Islet of Langerhans (tissue), 1 donor: Measurements from ENCODE around the gene SEMA5B.

ENCODE experiments used
- FAIRE-seq: peaks from one replicate; lab custom pipeline; 2011; peaks lifted over from hg19 to GRCh38; lab: Jason Lieb, UNC

Gene SEMA5B

DNA sequence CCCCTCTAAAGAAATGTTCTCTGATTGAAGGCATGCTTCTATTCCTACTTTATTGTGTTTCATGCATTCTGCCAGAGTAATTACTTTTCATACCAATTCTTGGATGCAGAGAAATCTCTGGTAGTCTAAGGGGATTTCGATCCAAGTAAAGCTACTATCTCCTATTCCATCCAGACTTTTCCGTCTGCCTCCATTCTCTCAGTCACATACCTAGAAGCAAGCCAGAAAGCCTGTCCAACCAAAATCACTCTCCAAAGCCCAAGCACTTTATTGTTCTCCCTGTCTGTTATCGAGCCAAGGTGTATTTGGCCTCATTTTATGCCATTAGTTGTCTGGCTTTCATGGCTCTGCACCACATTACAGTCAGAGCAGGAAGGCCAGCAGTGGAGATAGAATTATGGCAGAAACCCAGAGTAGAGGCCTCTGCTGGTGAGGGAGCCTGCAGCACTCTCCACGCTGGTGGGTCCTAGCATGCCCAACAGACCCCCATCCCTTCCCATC is 136.8 kb downstream of the SEMA5B start:
- FAIRE-seq: no peak

GRCh38 chr3:122890077-122890719 is 137.4 kb downstream of the SEMA5B start:
- no peak for FAIRE-seq

- FAIRE-seq: no peak
Measured at GRCh38 chr3:122886946-122887345, 140.6 kb downstream of the SEMA5B start.

DNA sequence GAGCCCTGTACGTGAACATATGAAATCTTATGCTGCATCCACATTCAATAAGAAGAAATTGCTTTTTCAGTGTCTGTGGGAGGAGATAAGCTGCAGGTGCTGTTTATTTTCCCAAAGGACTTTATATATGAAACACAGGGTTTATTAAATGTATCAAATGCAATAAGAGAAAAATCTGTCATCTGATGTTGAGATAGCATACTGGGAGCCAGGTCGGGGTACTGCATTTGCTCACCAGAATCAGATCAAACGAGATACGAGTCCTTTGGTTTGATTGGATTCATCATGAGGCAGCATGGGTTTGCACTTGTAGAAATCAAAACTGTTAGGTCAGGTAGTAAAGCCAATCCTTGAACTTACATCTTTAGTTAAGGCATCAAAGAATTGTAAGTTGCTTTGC is 141.3 kb downstream of the SEMA5B start:
- FAIRE-seq: no peak

DNA sequence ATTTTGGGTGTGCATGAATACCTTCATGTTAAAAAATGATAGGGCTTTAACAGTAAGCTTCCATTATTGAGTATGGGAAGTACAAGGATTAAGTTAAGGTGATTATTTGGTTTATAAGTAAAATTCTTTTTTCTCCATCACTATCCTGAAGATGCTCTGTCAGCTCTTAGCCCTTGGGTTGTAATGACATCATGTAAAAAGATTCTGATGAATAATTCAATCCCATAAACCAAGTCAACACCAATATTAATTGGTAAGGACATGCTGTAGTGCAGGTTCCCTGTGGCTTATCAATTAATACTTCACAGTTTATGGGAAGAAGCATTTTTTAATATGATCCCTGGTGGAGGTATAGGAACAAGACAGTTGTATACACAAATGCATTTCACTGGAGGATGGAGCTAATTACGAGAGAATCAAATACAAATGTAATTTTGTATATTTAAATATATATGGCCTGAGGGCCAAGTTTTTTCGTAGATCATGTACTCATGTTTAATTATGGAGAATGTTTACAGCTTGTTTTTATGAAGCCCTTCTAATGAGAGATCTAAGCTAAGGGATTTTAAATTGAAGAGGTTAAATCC is 145.1 kb downstream of the SEMA5B start:
- FAIRE-seq: no peak

- FAIRE-seq: no peak
Measured at GRCh38 chr3:122880624-122881023, 146.9 kb downstream of the SEMA5B start.

DNA sequence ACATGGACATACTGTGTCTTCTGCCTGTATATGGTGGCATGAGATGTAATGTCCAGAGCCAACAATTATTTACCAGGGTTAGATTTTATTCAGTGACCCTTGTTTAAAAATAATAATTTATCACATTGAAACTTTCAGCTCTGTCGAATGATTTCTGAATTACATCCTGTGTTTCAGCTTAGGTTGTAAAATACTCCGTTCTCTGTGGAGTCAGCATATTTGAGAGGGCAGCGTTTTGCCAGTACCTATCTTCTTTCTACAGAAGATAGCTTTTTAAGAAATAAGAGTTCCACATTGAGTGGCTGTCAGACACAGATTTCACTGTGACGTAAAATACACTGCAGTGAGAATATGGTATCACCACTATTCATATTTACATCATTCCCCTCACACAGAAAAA is 147.4 kb downstream of the SEMA5B start:
- FAIRE-seq: no peak

- FAIRE-seq: no peak
Measured at GRCh38 chr3:122875547-122876127, 151.9 kb downstream of the SEMA5B start.

GRCh38 chr3:122873741-122874515 is 153.6 kb downstream of the SEMA5B start:
- FAIRE-seq: no peak

DNA sequence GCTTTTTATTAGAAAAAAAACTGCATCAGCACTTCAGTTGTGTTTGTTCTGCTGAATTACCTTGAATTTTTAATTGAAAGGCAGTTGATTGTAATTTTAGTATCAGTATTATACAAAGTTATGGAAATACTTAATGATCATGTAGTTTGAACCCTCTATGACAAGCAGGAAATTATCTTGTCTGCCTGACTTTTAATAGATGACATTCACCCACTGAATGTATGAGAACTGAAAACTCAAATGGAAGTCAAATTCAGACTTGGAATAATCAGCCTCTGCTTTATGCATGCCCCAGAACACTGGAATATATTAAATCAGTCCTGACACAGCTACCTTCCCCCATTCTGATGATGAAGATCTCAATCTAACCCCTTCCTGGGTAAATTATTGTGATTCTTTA is 159.2 kb downstream of the SEMA5B start:
- FAIRE-seq: no peak

- FAIRE-seq: no peak
Measured at GRCh38 chr3:122864498-122864897, 163.1 kb downstream of the SEMA5B start.

- FAIRE-seq: no peak
Measured at GRCh38 chr3:122862381-122862780, 165.2 kb downstream of the SEMA5B start.
